ENCODE results near the gene CRIP1.

The CRIP1 gene

DNA sequence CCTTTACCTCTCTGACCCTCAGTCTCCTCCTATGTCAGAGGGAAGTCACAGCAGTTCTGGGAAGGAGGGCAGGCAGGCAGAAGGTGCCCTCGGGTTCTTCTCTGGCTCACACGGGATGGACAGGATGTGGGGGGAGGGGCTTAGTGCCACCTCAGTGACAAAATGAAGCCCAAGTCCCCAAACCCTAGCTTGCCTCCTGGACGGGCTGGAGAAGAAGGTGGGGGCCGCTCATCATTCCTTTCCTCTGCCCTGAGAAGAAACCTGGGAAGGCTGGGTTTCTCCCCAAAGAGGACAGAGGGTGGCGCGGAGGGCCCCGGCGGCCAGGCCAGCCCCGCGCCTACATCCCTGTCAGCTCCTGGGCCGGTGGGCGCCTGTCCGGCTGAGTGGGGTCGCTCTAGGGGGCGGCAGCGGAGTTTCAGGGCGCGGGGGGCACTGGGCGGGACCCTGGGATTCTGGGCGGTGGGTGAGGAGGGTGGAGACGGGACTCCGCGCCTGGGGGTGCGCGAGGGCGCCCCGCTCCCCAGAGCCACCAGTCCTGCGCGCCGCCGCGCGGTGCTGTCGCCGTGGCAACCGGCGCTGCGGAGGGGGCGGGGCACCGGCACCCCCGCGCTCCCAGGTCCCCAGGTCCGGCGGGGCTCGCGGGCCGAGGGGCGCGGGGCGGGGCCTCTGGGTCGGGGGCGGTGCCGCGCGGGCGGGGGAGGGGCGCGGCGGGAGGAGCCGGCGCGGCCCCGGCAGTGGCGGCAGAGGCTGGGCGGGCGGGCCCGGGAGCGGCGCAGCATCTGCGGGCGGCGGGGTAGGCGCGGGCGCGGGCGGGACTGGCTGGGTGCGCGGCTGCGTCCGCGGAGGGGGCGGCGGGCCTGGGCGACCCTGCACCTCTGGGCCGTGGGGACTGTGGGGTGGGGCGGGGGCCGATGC is 39.4 kb downstream of the CRIP1 start, which contains the start of gene TMEM121:
TSS of gene TMEM121 (plus strand) at position 723 of the 915 bp plus-strand sequence. CDS start 2,252 bp downstream, outside the sequence.
- TF ChIP-seq CTCF (IDR thresholded peaks at IDR 0.05; ENCODE audit: insufficient read depth, low read length, poor library complexity, severe bottlenecking), result no peak
- H3K4me3 ChIP-seq (replicated peaks; ENCODE audit: low read depth, low read length), result peak within 1 kb of the TSS; percentile 31

GRCh38 chr14:105526776-105527380 is 40.2 kb downstream of the CRIP1 start:
- peaks cover 2% of the 10 kb centered on the region for H3K27me3 ChIP-seq (replicated peaks; ENCODE audit: control insufficient read depth, insufficient read depth, low read length)
- DNase-seq (ENCODE audit: extremely low read depth, insufficient read length), result no peak
- H3K36me3 ChIP-seq (ENCODE audit: control insufficient read depth, insufficient read depth, low read length), result no peaks in the 10 kb centered on the region
- TF ChIP-seq CTCF (IDR thresholded peaks at IDR 0.05; ENCODE audit: insufficient read depth, low read length, poor library complexity, severe bottlenecking), result no peak
- peak overlapping the region; percentile 31 for H3K4me3 ChIP-seq (replicated peaks; ENCODE audit: low read depth, low read length)

More for the DNA sequence above, 39.4 kb downstream of the CRIP1 start, which contains the start of gene TMEM121:
- no peaks in the 10 kb centered on the region for H3K36me3 ChIP-seq (ENCODE audit: control insufficient read depth, insufficient read depth, low read length)
- H3K27me3 ChIP-seq (replicated peaks; ENCODE audit: control insufficient read depth, insufficient read depth, low read length), result peaks cover 2% of the 10 kb centered on the region
- no peak for DNase-seq (ENCODE audit: extremely low read depth, insufficient read length)

GRCh38 chr14:105527381-105527825 is 40.7 kb downstream of the CRIP1 start:
- no peaks in the 10 kb centered on the region for H3K36me3 ChIP-seq (ENCODE audit: control insufficient read depth, insufficient read depth, low read length)
- H3K4me3 ChIP-seq (replicated peaks; ENCODE audit: low read depth, low read length), result no peak overlapping the region
- DNase-seq (ENCODE audit: extremely low read depth, insufficient read length), result no peak
- TF ChIP-seq CTCF (IDR thresholded peaks at IDR 0.05; ENCODE audit: insufficient read depth, low read length, poor library complexity, severe bottlenecking), result no peak
- peaks cover 2% of the 10 kb centered on the region for H3K27me3 ChIP-seq (replicated peaks; ENCODE audit: control insufficient read depth, insufficient read depth, low read length)

- Histone ChIP-seq H3K27me3 (replicated peaks; ENCODE audit: control insufficient read depth, insufficient read depth, low read length) (peaks cover 2% of the 10 kb centered on the region), H3K4me3 (replicated peaks; ENCODE audit: low read depth, low read length) (peak overlapping the region; percentile 52), H3K36me3 (ENCODE audit: control insufficient read depth, insufficient read depth, low read length) (no peaks in the 10 kb centered on the region)
- TF ChIP-seq CTCF (IDR thresholded peaks at IDR 0.05; ENCODE audit: insufficient read depth, low read length, poor library complexity, severe bottlenecking), result peak; percentile 70
- peak; percentile 76 for DNase-seq (ENCODE audit: extremely low read depth, insufficient read length)
Measured at GRCh38 chr14:105527826-105528585, 41.3 kb downstream of the CRIP1 start.

DNA sequence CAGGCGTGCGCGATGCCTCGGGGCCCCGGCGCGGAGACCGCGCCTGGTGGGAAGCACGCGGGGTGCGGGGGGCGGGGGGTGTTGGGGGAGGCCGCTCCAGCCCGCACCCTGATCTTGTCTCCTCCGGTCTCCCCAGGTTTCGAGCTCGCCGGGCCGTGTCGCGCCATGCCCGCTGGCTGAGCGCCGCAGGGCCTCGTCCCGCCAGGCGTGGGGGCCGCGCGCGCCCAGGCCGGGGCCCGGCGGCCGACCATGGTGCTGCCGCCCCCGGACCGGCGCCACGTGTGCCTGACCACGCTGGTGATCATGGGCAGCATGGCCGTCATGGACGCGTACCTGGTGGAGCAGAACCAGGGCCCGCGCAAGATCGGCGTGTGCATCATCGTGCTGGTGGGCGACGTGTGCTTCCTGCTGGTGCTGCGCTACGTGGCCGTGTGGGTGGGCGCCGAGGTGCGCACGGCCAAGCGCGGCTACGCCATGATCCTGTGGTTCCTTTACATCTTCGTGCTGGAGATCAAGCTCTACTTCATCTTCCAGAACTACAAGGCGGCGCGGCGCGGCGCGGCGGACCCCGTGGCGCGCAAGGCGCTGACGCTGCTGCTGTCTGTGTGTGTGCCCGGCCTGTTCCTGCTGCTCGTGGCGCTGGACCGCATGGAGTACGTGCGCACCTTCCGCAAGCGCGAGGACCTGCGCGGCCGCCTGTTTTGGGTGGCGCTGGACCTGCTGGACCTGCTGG is 42.1 kb downstream of the CRIP1 start:
- H3K4me3 ChIP-seq (replicated peaks; ENCODE audit: low read depth, low read length), result no peak overlapping the region; the same call in 1 of the 2 replicates
- peak; percentile 51 for DNase-seq (ENCODE audit: extremely low read depth, insufficient read length)
- no peak for TF ChIP-seq CTCF (IDR thresholded peaks at IDR 0.05; ENCODE audit: insufficient read depth, low read length, poor library complexity, severe bottlenecking)
- H3K27me3 ChIP-seq (replicated peaks; ENCODE audit: control insufficient read depth, insufficient read depth, low read length), result peaks cover 2% of the 10 kb centered on the region
- no peaks in the 10 kb centered on the region for H3K36me3 ChIP-seq (ENCODE audit: control insufficient read depth, insufficient read depth, low read length)
